Breast epithelium (tissue), 3 donors: Measurements from ENCODE around the gene CTR9.

Experiments used
- POLR2A ChIP-seq: fragments of 450-650 bp; IDR thresholded peaks from one replicate; pipeline ENCODE4 v1.6.1; 2016; ENCODE audit warnings: antibody characterized with exemption, mild to moderate bottlenecking, moderate library complexity
- TF ChIP-seq, protein P1 (sequence below), 3 donors: fragments of 450-650 bp; IDR thresholded peaks; one replicate each; pipeline ENCODE4 v1.5.1; 2016 to 2017; ENCODE audit warnings: antibody characterized with exemption in 3 of 3, mild to moderate bottlenecking in 3 of 3, moderate library complexity in 3 of 3

DNA sequence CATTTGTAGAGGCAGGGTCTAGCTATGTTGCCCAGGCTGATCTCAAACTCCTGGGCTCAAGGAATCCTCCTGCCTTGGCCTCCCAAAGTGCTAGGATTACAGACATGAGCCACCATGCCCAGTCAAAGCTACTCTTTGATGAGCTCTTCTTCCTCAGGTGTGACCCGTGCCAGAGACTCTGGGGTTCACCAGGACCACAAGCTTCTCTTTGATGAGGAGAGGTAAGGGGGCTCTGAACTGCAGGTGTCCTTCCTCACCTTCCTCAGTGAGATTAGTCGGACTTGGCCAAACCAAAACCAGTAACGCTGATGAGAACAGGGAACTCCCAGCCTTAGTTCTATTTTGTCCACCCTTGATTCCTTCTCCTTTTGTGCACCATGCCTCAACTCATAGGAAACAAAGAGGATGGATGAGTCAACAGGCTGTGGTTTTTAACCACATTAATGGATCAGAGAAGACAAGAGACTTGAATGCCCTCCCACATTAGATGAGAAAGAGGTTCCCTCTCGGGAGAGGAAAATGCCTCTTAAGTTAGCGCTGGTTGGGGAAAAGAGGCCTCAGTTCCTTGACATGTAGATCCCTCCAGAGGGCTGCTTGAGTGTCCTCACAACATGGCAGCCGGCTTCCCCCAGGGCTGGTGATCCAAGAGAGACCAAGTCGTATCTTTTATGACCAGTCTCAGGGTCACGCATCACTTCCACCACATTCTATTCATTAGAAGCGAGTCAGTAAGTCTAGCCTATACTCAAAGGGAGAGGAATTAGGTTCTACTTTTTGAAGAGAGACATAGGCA, 25.7 kb upstream of the CTR9 start:
- TF ChIP-seq POLR2A: no peak
- TF ChIP-seq, protein P1, sequence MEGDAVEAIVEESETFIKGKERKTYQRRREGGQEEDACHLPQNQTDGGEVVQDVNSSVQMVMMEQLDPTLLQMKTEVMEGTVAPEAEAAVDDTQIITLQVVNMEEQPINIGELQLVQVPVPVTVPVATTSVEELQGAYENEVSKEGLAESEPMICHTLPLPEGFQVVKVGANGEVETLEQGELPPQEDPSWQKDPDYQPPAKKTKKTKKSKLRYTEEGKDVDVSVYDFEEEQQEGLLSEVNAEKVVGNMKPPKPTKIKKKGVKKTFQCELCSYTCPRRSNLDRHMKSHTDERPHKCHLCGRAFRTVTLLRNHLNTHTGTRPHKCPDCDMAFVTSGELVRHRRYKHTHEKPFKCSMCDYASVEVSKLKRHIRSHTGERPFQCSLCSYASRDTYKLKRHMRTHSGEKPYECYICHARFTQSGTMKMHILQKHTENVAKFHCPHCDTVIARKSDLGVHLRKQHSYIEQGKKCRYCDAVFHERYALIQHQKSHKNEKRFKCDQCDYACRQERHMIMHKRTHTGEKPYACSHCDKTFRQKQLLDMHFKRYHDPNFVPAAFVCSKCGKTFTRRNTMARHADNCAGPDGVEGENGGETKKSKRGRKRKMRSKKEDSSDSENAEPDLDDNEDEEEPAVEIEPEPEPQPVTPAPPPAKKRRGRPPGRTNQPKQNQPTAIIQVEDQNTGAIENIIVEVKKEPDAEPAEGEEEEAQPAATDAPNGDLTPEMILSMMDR (IDR thresholded peaks at IDR 0.05): no peak
